Limb (tissue), 2 donors: Measurements from ENCODE around the gene MPHOSPH6.
"Not testable (repeated sequence)": the region's sequence is repeated elsewhere in the genome, so short reads cannot be mapped to it uniquely, and the experiment has no call there.

ENCODE experiments used
- DNase-seq, 2 donors: peaks; one replicate each; pipeline ENCODE4 v3.0.0-alpha.2; 2016; ENCODE audit errors: extremely low spot score in 2 of 2

Gene MPHOSPH6

GRCh38 chr16:82119405-82119804, 50.6 kb downstream of the MPHOSPH6 start:
- no peak for DNase-seq

DNA sequence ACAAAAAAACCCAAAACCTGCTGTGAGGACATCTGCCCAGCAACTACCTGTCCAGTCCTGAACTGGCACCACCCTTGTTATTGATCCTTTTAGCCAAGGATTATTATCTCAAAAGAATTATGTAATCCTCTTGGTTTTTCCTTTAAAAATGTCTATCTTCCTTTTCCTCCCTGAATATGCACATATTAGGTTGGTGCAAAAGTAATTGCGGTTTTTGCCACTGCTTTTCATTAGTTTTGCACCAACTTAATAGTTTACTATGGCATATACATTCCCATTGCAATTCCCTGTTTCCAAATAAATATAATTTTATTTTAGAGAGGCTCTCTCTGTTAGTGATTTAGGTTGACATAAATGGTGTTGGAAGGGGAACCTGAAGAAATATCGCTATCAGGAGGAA, 51.3 kb downstream of the MPHOSPH6 start:
- DNase-seq, result no peak

DNA sequence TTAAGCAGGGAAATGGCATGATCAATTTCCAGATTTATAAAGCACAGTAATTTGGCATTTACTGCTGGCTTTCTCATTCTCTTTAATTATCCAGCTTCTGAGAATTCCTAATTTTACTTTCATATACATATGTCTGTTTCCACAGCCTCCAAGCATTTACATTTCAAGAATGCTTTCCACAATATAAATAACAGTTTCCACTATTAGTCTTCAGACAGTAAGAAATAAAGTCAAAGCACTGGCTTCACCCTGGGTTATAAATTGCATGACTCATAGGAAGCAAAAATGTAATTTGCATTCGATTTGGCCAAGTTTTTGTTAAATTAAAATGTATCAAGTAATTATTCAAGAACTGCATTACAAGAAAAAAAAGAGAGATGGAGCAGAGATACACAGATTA, 53.5 kb downstream of the MPHOSPH6 start:
- no peak for DNase-seq

- no peak for DNase-seq
Observed at GRCh38 chr16:82113741-82114140, 56.3 kb downstream of the MPHOSPH6 start.

GRCh38 chr16:82111944-82112343, 58.1 kb downstream of the MPHOSPH6 start:
- DNase-seq, result no peak

DNA sequence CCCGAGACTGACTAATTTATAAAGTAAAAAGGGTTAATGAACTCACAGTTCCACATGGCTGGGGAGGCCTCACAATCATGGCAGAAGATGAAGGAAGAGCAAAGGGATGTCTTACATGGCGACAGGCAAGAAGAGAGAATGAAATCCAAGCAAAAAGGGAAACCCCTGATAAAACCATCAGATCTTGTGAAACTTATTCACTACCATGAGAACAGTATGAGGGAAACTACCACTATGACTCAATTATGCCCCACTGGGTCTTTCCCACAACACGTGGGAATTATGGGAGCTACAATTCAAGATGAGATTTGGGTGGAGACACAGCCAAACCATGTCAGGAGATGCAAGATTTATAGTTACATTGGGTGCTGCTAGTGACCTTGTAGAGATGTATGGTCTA, 60.8 kb downstream of the MPHOSPH6 start:
- DNase-seq, result not testable (repeated sequence)

GRCh38 chr16:82108774-82109173, 61.2 kb downstream of the MPHOSPH6 start:
- no peak for DNase-seq

- DNase-seq, result no peak
Observed at GRCh38 chr16:82108100-82108499, 61.9 kb downstream of the MPHOSPH6 start.

DNA sequence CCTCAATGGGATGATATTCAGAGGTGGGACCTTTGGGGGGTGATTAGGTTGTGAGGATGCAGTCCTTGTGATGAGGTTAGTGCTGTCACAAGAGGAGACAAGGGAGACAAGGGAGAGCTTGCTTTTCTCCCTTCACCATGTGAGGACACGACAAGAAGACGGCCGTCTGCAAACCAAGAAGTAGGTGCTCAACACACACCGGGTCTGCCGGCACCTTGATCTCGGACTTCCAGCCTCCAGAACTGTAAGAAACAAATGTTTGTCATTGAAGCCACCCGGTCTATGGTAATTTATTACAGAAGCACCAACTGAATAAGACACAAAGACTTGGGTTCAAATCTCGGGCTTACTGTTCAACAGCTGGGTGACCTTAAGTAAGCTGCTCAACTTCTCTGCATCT, 64.9 kb downstream of the MPHOSPH6 start:
- no peak for DNase-seq
